Lung (tissue), 12 donors: Measurements from ENCODE around the gene APOBEC3B. TPM values are rescaled to one million over a fixed set of nuclear protein-coding genes. Genes with fewer than 3 reads are reported as not detected.
"Not testable (repeated sequence)": the region's sequence is repeated elsewhere in the genome, so short reads cannot be mapped to it uniquely, and the experiment has no call there.

Source experiments
- ATAC-seq: fragments of 200-7000 bp; cut with Tn5 transposase; one replicate; pipeline ENCODE4 v1.9.1; 2020; ENCODE audit warnings: moderate number of reproducible peaks; ENCODE audit not compliant: insufficient read depth, low FRiP score
- DNase-seq, 3 donors: peaks; one replicate each; pipeline ENCODE4 v3.0.0-alpha.2; 2013 to 2017
- H3K27ac ChIP-seq, 2 donors: one replicate each; pipeline ENCODE4 v1.5.1; 2013; ENCODE audit warnings: mild to moderate bottlenecking in 2 of 2, moderate library complexity in 2 of 2, control low read depth in 1 of 2, inconsistent platforms in 1 of 2, low read depth in 1 of 2, low read length in 1 of 2
- H3K27me3 ChIP-seq, 3 donors: one replicate each; pipeline ENCODE4 v1.5.1; 2013; ENCODE audit warnings: low read length in 2 of 3; ENCODE audit not compliant: control insufficient read depth in 3 of 3, insufficient read depth in 3 of 3
- H3K36me3 ChIP-seq, 4 donors: one replicate each; pipeline ENCODE4 v1.5.1; 2013; ENCODE audit warnings: low read length in 4 of 4, mild to moderate bottlenecking in 1 of 4, moderate library complexity in 1 of 4; ENCODE audit not compliant: control insufficient read depth in 4 of 4, insufficient read depth in 4 of 4
- H3K4me1 ChIP-seq, 5 donors: one replicate each; pipeline ENCODE4 v1.5.1; 2013; ENCODE audit warnings: low read length in 5 of 5, mild to moderate bottlenecking in 2 of 5, moderate library complexity in 1 of 5; ENCODE audit not compliant: control insufficient read depth in 5 of 5, insufficient read depth in 5 of 5
- H3K4me3 ChIP-seq: one replicate; pipeline ENCODE4 v1.5.1; 2013; ENCODE audit warnings: mild to moderate bottlenecking, control low read depth, moderate library complexity
- H3K9ac ChIP-seq, 2 donors: one replicate each; pipeline ENCODE4 v1.5.1; 2013; ENCODE audit warnings: low read length in 2 of 2, control low read depth in 1 of 2; ENCODE audit not compliant: insufficient read depth in 1 of 2
- H3K9me3 ChIP-seq, 4 donors: one replicate each; pipeline ENCODE4 v1.5.1; 2013; ENCODE audit warnings: low read length in 3 of 4, mild to moderate bottlenecking in 1 of 4, moderate library complexity in 1 of 4; ENCODE audit not compliant: control insufficient read depth in 4 of 4, insufficient read depth in 3 of 4
- WGBS, 2 donors: extraction: QIAGEN DNeasy Blood & Tissue Kit; methylation state at CpG; one replicate each; pipeline ENCODE4 v1.1.7; 2013; 5-methylcytosine and 5-hydroxymethylcytosine counted together
- polyA plus RNA-seq, 2 donors: library from polyadenylated mRNA; stranded (reverse); fragments of 200-250 nt; gene quantifications; one replicate each; pipeline ENCODE4 v1.2.1, GENCODE V29; 2013
- total RNA-seq, 2 donors: library from RNA; depleted of rRNA in 1 of 2; stranded (reverse); fragments of >200 nt in 1 of 2; gene quantifications; one replicate each; pipeline ENCODE4 v1.2.1, GENCODE V29; 2014 to 2021
- TF ChIP-seq, protein P1 (sequence below): IDR thresholded peaks from 2 replicates; pipeline ENCODE4 v1.5.1; 2012; ENCODE audit warnings: mild to moderate bottlenecking; ENCODE audit errors: control extremely low read depth, extremely low read depth
- donor health status: control.
- donor health status: control.
- donor health status: Bipolar disorder and iron deficiency.
- donor health status: healthy.
- donor health status: DM: yes; HTN: yes; CAD: no.

APOBEC3B gene
- total and polyA plus RNA-seq, 4 donors: 1.0 to 4.5 (median 3.5) TPM

DNA sequence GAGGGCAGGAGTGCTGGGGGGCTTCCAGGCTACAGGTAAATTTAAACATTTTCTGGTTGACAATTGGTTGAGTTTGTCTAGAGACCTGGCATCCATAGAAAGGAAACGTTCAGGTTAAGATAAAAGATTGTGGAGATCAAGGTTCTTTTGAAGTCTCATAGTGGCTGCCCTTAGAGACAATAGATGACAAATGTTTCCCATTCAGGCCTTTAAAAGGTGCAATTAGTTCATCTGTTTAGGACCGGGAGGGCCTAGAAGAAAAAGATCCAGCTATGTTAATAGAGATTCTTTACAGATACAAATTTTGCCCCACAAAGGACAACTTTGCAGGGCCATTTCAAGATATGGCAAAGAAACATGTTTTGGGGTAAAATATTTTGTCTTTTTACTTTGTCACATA lies 54.9 kb downstream of the APOBEC3B start:
- not testable (repeated sequence) for H3K9ac ChIP-seq, H3K27ac ChIP-seq, H3K9me3 ChIP-seq, H3K27me3 ChIP-seq, H3K4me1 ChIP-seq, ATAC-seq, H3K4me3 ChIP-seq, H3K36me3 ChIP-seq, DNase-seq
- WGBS, 2 donors: 51 to 66% methylated on average over 2 of the region's 2 CpGs

DNA sequence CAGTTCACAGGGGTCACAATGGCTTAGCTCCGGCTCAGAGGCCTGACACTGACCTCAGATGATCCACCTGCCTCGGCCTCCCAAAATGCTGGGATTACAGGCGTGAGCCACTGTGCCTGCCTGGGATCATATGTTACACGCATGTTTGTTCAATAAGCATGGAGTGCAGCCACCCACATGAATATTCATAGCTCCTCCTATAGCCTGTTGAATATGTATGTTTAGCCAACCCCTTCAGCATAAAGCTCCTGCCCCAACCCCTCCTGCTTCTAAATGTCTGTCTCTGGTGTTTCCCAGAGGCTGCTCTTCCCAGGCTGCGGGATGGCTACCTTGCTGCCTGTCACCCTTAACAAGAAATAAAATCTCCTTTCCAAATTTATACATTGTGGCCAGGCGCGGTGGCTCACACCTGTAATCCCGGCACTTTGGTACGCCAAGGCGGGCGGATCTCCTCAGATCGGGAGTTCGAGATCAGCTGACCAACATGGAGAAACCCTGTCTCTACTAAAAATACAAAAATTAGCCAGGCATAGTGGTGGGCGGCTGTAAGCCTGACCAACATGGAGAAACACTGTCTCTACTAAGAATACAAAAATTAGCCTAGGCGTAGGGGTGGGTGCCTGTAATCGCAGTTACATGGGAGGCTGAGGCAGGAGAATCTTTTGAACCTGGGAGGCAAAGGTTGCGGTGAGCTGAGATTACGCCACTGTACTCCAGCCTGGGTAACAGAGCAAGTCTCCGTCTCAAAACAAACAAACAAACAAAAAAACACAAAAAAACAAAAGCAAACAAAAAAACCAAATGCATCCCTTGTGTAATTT lies 57.4 kb downstream of the APOBEC3B start:
- DNase-seq (no peak), ATAC-seq (no peak)
- H3K27ac ChIP-seq: no peak overlapping the region
- no peaks in the 10 kb centered on the region for H3K27me3 ChIP-seq
- H3K9ac ChIP-seq: no peak overlapping the region
- H3K36me3 ChIP-seq: peaks cover 0 to 6% (median 0%) of the 10 kb centered on the region in 4 donors
- no peak overlapping the region for H3K4me3 ChIP-seq
- no peaks in the 10 kb centered on the region for H3K9me3 ChIP-seq
- TF ChIP-seq, protein P1, sequence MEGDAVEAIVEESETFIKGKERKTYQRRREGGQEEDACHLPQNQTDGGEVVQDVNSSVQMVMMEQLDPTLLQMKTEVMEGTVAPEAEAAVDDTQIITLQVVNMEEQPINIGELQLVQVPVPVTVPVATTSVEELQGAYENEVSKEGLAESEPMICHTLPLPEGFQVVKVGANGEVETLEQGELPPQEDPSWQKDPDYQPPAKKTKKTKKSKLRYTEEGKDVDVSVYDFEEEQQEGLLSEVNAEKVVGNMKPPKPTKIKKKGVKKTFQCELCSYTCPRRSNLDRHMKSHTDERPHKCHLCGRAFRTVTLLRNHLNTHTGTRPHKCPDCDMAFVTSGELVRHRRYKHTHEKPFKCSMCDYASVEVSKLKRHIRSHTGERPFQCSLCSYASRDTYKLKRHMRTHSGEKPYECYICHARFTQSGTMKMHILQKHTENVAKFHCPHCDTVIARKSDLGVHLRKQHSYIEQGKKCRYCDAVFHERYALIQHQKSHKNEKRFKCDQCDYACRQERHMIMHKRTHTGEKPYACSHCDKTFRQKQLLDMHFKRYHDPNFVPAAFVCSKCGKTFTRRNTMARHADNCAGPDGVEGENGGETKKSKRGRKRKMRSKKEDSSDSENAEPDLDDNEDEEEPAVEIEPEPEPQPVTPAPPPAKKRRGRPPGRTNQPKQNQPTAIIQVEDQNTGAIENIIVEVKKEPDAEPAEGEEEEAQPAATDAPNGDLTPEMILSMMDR: no peak
- WGBS, 2 donors: 94 to 95% methylated on average over 19 of the region's 19 CpGs
- peaks cover 0 to 10% (median 2%) of the 10 kb centered on the region in 5 donors for H3K4me1 ChIP-seq

DNA sequence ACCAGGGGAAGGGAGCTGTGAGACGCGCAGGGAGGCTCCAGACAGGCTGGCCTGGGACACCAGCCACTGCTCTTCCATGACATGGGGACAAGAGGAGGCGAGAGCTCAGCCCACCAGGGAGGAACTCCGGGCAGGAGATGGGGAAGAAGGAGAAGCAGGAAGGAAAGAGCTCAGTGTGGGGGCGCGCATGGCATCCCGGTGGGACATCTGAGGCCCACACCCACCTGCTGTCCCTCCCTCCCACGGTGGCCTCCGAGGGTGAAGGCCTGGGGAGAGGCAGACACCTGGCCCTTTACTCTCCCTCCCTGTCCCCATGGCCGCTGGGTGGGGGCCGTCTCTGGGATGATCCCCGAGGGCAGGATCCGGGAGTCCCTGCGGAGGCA lies 58.0 kb downstream of the APOBEC3B start:
- H3K36me3 ChIP-seq, H3K27me3 ChIP-seq, H3K9me3 ChIP-seq, H3K4me3 ChIP-seq, DNase-seq, H3K4me1 ChIP-seq, H3K9ac ChIP-seq: not testable (repeated sequence)
- peak; percentile 13 for ATAC-seq
- WGBS, 2 donors: 27 to 34% methylated on average over 6 to 11 of the region's 14 CpGs
- H3K27ac ChIP-seq: peak overlapping the region in 1 of 2 donors; percentile 53

DNA sequence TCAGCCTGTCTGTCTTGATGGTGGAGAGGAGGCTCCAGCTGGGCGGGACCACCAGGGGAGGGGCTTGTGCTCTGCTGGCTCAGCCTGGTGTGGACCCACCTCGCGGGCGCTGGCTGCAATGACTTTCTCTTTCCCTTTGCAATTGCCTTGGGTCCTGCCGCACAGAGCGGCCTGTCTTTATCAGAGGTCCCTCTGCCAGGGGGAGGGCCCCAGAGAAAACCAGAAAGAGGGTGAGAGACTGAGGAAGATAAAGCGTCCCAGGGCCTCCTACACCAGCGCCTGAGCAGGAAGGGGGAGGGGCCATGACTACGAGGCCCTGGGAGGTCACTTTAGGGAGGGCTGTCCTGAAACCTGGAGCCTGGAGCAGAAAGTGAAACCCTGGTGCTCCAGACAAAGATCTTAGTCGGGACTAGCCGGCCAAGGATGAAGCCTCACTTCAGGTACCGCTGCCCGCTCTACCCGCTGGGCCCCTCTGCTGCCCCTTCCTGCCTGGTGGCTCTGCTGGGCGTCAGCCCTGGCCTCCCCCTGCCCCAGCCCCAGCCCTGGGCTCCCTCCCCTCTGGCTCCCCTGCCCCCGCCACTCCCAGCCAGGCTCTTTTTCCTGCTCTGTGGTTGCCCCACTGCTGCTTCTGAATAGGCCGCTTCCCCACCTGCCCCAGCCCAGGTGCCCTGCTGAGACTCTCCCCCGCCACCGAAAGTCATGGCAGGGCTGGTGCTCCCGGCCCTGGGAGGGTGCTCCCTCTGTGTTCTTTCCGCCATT lies 58.6 kb downstream of the APOBEC3B start, which contains the start of gene APOBEC3F:
TSS of gene APOBEC3F (plus strand) at position 327 of the 759 bp plus-strand sequence. CDS start at position 424, 97 bp downstream.
- WGBS, 2 donors: 1% methylated on average over 11 to 21 of the region's 21 CpGs
- H3K9ac ChIP-seq: peak within 1 kb of the TSS in 1 of 2 donors; percentile 74
- peak; percentile 89 for ATAC-seq

More for the DNA sequence above, 58.6 kb downstream of the APOBEC3B start, which contains the start of gene APOBEC3F:
- not testable (repeated sequence) for H3K36me3 ChIP-seq, H3K9me3 ChIP-seq, H3K4me1 ChIP-seq, H3K27me3 ChIP-seq
- Histone ChIP-seq H3K27ac (peak within 1 kb of the TSS; percentile 76 to 84), H3K4me3 (peak within 1 kb of the TSS; percentile 42)
- DNase-seq: peak; percentile 55 to 69 (median 66)
